ENCODE measurements around the gene RNU1-3.
"Not testable (repeated sequence)": the region's sequence is repeated elsewhere in the genome, so short reads cannot be mapped to it uniquely, and the experiment has no call there.

RNU1-3 gene

GRCh38 chr1:16656981-16657683, 9.6 kb downstream of the RNU1-3 start:
- not testable (repeated sequence) for DNase-seq

DNA sequence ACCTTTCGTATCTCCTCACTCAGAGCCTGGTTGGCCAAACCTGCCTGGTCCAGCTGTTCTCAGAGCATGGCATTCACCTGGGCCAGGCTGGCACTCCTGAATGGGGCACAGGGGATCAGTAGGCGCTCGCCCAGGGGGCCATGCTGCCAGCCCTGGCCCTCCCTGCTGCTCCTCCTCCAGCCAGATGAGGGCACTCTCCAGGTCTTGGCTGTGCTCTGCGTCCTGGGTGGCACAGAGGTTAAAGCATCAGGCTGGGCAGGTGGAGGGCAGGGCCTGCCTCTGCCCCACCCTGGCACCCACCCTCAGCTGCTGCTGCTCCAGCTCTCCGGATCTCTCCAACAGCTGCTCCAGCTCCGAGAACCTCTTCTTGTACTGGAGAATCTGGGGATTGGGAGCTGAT, 10.2 kb downstream of the RNU1-3 start:
- not testable (repeated sequence) for DNase-seq

- DNase-seq: not testable (repeated sequence)
Measured at GRCh38 chr1:16651560-16651959, 15.2 kb downstream of the RNU1-3 start.

DNA sequence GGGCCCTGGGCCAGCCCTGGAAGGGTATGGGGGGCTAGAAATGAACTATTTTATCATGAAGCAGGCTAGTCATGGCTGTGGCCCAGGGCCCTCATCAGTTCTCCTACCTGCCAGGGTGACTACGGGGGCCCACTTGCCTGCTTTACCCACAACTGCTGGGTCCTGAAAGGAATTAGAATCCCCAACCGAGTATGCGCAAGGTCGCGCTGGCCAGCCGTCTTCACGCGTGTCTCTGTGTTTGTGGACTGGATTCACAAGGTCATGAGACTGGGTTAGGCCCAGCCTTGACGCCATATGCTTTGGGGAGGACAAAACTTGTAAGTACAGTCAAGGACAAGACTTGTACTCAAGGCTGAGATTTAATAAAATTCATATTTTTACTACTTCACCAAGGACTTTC, 16.8 kb downstream of the RNU1-3 start:
- not testable (repeated sequence) for DNase-seq

- not testable (repeated sequence) for DNase-seq
Measured at GRCh38 chr1:16649390-16649789, 17.4 kb downstream of the RNU1-3 start.

GRCh38 chr1:16648756-16649155, 18.0 kb downstream of the RNU1-3 start:
- not testable (repeated sequence) for DNase-seq

- DNase-seq: not testable (repeated sequence)
Measured at GRCh38 chr1:16648250-16648649, 18.5 kb downstream of the RNU1-3 start.

DNA sequence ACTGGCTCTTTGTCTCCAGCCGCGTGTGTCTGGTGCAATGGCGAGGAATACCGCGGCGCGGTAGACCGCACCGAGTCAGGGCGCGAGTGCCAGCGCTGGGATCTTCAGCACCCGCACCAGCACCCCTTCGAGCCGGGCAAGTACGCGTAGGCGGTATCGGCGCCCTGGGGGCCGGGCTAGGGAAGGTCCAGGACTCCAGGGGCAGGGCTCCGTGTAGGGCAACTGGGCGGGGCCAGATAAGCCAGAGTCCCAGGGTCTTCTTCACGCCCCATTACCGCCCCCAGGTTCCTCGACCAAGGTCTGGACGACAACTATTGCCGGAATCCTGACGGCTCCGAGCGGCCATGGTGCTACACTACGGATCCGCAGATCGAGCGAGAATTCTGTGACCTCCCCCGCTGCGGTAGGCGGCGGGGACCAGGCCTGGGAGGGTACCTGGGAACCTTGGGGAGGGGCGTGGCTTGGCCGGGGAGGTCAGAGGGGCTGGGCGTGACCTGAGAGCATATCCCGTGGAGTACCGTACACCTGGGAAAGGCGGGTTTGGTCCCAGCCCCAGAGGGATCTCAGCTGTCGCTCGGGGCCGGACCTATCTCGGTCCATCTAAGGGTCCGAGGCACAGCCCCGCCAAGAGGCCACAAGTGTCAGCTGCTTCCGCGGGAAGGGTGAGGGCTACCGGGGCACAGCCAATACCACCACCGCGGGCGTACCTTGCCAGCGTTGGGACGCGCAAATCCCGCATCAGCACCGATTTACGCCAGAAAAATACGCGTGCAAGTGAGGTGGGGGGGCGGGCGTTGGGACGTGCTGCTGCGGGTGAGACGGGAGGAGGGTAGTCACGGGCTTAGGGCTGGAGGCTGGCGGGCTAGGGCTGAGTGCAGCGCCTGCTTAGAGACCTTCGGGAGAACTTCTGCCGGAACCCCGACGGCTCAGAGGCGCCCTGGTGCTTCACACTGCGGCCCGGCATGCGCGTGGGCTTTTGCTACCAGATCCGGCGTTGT, 19.3 kb downstream of the RNU1-3 start:
- not testable (repeated sequence) for DNase-seq

GRCh38 chr1:16646716-16647115, 20.0 kb downstream of the RNU1-3 start:
- DNase-seq: not testable (repeated sequence)

GRCh38 chr1:16646061-16646664, 20.6 kb downstream of the RNU1-3 start:
- not testable (repeated sequence) for DNase-seq

- peak in 1 of 56 donors; percentile 65 for DNase-seq
Measured at GRCh38 chr1:16645271-16646060, 21.3 kb downstream of the RNU1-3 start.

- DNase-seq: peak; percentile 72 to 100 (median 98)
Measured at GRCh38 chr1:16644482-16645270, 22.1 kb downstream of the RNU1-3 start.

DNA sequence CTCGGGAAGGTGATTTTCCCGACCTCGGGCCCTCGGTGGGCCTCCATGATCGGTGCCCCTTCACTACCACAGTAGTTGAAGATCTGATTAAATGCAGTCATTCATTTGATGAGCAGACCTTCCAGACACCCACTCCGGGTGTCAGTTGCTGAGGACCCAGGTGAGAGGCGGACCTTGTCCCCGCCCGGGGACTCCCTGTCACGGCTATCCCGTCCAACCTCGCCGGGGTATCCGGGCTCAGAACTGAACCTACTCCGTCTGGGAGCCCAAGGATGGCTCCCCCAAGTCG, 22.6 kb downstream of the RNU1-3 start:
- DNase-seq: peak in 2 of 56 donors; percentile 76 to 84

- DNase-seq: peak in 1 of 56 donors; percentile 46
Measured at GRCh38 chr1:16643476-16644192, 23.1 kb downstream of the RNU1-3 start.

- DNase-seq: not testable (repeated sequence)
Measured at GRCh38 chr1:16643001-16643411, 23.7 kb downstream of the RNU1-3 start.

DNA sequence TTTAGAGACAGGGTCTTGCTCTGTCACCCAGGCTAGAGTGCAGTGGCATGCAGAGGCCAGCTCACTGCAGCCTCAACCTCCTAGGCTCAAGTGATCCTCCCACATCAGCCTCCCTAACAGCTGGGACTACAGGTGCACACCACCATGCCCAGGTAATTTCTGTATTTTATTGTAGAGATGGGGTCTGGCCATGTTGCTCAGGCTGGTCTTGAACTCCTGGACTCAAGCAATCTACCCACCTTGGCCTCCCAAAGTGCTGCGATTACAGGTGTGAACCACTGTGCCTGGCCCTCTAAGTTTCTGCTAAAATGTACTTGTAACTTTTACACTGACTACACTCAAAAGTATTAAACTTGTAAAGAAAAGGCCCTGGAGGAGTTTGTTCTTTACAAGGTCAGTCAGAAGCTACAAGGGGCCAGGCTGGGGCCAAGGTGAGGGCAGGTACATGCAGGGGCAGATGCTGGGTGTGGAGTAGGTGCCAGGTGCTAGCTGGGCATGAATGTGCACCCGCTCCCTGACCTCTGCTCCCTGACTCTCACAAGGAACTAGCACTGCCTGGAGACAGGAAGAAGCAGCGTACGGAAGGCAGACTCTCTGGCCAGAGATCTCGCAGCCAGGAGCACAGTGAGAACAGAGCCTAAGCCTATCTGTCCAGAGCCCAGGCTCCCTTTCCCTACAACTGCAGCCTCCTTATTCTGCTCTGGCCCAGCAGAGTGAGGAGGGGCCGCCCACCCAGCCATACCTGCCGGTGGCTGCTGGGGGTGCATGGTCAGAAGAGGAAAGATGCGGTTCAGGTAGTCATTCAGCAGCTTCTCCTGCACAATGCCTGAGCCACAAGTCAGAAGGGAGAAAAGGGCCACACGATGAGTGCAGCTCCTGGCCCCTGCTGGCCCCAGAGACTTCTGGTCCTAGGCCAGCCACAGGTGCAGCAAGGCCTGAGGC, 24.5 kb downstream of the RNU1-3 start:
- DNase-seq: not testable (repeated sequence)

- DNase-seq: not testable (repeated sequence)
Measured at GRCh38 chr1:16641159-16641975, 25.4 kb downstream of the RNU1-3 start.
